H1 (cell line): ENCODE measurements around the gene SPACA4. TPM values are rescaled to one million over a fixed set of nuclear protein-coding genes. Genes with fewer than 3 reads are reported as not detected.
A peak's percentile ranks its signal among the peaks of the same experiment; 100 is the strongest.

Experiments
- CTCF ChIA-PET: fragments of 300-600 bp; sonication (Branson Sonifier 250); formaldehyde crosslinking; loops from one replicate; lab custom pipeline; 2021; ENCODE audit not compliant: partially characterized antibody; lab: Charles Lee
- POLR2A ChIA-PET: fragments of 300-600 bp; sonication (Branson Sonifier 250); formaldehyde crosslinking; loops from one replicate; lab custom pipeline; 2021; ENCODE audit warnings: inconsistent platforms; ENCODE audit not compliant: partially characterized antibody; lab: Charles Lee
- DNase-seq, 2 experiments: peaks; one replicate each; pipeline versions ENCODE4 v3.0.0 to v3.0.0-alpha.2; 2010 to 2022; ENCODE audit warnings: low spot score in 2 of 2, low read depth in 1 of 2, mixed read lengths in 1 of 2
- FAIRE-seq: peaks from 2 replicates; lab custom pipeline; 2011; peaks lifted over from hg19 to GRCh38; lab: Jason Lieb, UNC
- H2AFZ ChIP-seq: 2 replicates; pipeline ENCODE4 v1.8.1; 2012; ENCODE audit warnings: low read length, inconsistent platforms
- H2AK5ac ChIP-seq: 2 replicates; pipeline ENCODE4 v1.6.1; 2013; ENCODE audit warnings: low read depth, low read length
- H2BK120ac ChIP-seq: replicated peaks from 2 replicates; pipeline ENCODE3; 2013; ENCODE audit warnings: low read depth, low read length, inconsistent platforms
- H2BK12ac ChIP-seq: 2 replicates; pipeline ENCODE4 v1.6.1; 2013; ENCODE audit warnings: low read depth, low read length
- H2BK15ac ChIP-seq: 2 replicates; pipeline ENCODE4 v1.6.1; 2013; ENCODE audit warnings: low read length
- H2BK20ac ChIP-seq: 2 replicates; pipeline ENCODE4 v1.6.1; 2013; ENCODE audit warnings: low read length
- H2BK5ac ChIP-seq: 2 replicates; pipeline ENCODE4 v1.6.1; 2013; ENCODE audit warnings: low read depth, low read length
- H3K14ac ChIP-seq: 2 replicates; pipeline ENCODE4 v1.6.1; 2013; ENCODE audit warnings: inconsistent platforms; ENCODE audit not compliant: insufficient read length
- H3K18ac ChIP-seq: 2 replicates; pipeline ENCODE4 v1.6.1; 2013; ENCODE audit warnings: low read length; ENCODE audit errors: extremely low read depth
- H3K23ac ChIP-seq: 2 replicates; pipeline ENCODE4 v1.6.1; 2013; ENCODE audit warnings: inconsistent platforms; ENCODE audit not compliant: insufficient read length
- H3K23me2 ChIP-seq: 2 replicates; pipeline ENCODE4 v1.6.1; 2013; ENCODE audit warnings: low read depth, low read length
- H3K27ac ChIP-seq: 2 replicates; pipeline ENCODE4 v1.6.1; 2011; ENCODE audit warnings: low read depth, low read length, inconsistent platforms
- H3K27me3 ChIP-seq, 4 experiments: replicated peaks in 1 of 4; 1 replicate in 1 of 4; 2 replicates in 3 of 4; pipeline versions ENCODE4 v1.6.1 to v1.8.1; 2011 to 2013; ENCODE audit warnings: low read length in 3 of 4, mild to moderate bottlenecking in 3 of 4, inconsistent platforms in 2 of 4, mixed read lengths in 2 of 4, moderate library complexity in 1 of 4; ENCODE audit not compliant: control insufficient read depth in 3 of 4, insufficient read depth in 3 of 4; ENCODE audit errors: extremely low read depth in 1 of 4
- H3K36me3 ChIP-seq, 4 experiments: 2 replicates each; pipeline versions ENCODE4 v1.6.1 to v1.8.1; 2011 to 2013; ENCODE audit warnings: mild to moderate bottlenecking in 4 of 4, low read length in 3 of 4, moderate library complexity in 2 of 4, control low read depth in 1 of 4, inconsistent platforms in 1 of 4; ENCODE audit not compliant: insufficient read depth in 4 of 4, control insufficient read depth in 2 of 4
- H3K4ac ChIP-seq: replicated peaks from 2 replicates; pipeline ENCODE3; 2013; ENCODE audit warnings: low read length, low read depth, mixed read lengths, inconsistent platforms; ENCODE audit not compliant: insufficient read length
- H3K4me1 ChIP-seq, 4 experiments: replicated peaks in 1 of 4; 1 replicate in 1 of 4; 2 replicates in 3 of 4; pipeline versions ENCODE4 v1.6.1 to v1.8.1; 2011 to 2013; ENCODE audit warnings: low read length in 3 of 4, inconsistent platforms in 2 of 4, mixed read lengths in 1 of 4; ENCODE audit not compliant: insufficient read depth in 4 of 4, control insufficient read depth in 3 of 4
- H3K4me2 ChIP-seq, 2 experiments: 2 replicates each; pipeline versions ENCODE4 v1.6.1 to v1.8.1; 2011 to 2013; ENCODE audit warnings: low read depth in 2 of 2, low read length in 2 of 2, control low read depth in 1 of 2, inconsistent platforms in 1 of 2, mild to moderate bottlenecking in 1 of 2; ENCODE audit not compliant: insufficient read depth in 1 of 2
- H3K4me3 ChIP-seq, 4 experiments: fragments of 200-600, 300-600 bp in 1 of 4; sonication (generic), shearing (Covaris generic), sonication (Bioruptor Twin) in 1 of 4; 2 replicates each; pipeline versions ENCODE4 v1.5.1 to v1.8.1; 2011 to 2016; ENCODE audit warnings: low read length in 4 of 4, low read depth in 3 of 4, control low read depth in 2 of 4, inconsistent platforms in 2 of 4, mild to moderate bottlenecking in 2 of 4, mixed read lengths in 1 of 4, moderate library complexity in 1 of 4; ENCODE audit not compliant: insufficient read depth in 2 of 4; ENCODE audit errors: extremely low read depth in 1 of 4
- H3K56ac ChIP-seq: replicated peaks from 2 replicates; pipeline ENCODE3; 2013; ENCODE audit warnings: low read depth, mild to moderate bottlenecking, mixed read lengths, low read length, inconsistent platforms; ENCODE audit not compliant: insufficient read length
- H3K79me1 ChIP-seq: 2 replicates; pipeline ENCODE4 v1.6.1; 2013; ENCODE audit warnings: low read depth, low read length, control low read depth
- H3K79me2 ChIP-seq, 2 experiments: 2 replicates each; pipeline versions ENCODE4 v1.6.1 to v1.8.1; 2012 to 2013; ENCODE audit warnings: low read length in 2 of 2, mild to moderate bottlenecking in 2 of 2, inconsistent platforms in 1 of 2; ENCODE audit not compliant: insufficient read depth in 2 of 2, control insufficient read depth in 1 of 2
- H3K9ac ChIP-seq, 4 experiments: replicated peaks in 1 of 4; 1 replicate in 1 of 4; 2 replicates in 3 of 4; pipeline versions ENCODE4 v1.6.1 to v1.8.1; 2011 to 2013; ENCODE audit warnings: low read depth in 3 of 4, low read length in 3 of 4, control low read depth in 2 of 4, mild to moderate bottlenecking in 2 of 4, moderate library complexity in 2 of 4, inconsistent platforms in 1 of 4; ENCODE audit errors: extremely low read depth in 1 of 4
- H3K9me3 ChIP-seq, 2 experiments: 2 replicates each; pipeline versions ENCODE4 v1.6.1 to v1.8.1; 2012 to 2013; ENCODE audit warnings: mild to moderate bottlenecking in 2 of 2, moderate library complexity in 2 of 2, control low read depth in 1 of 2, inconsistent platforms in 1 of 2, low read depth in 1 of 2, low read length in 1 of 2, mixed read lengths in 1 of 2; ENCODE audit not compliant: insufficient read depth in 2 of 2
- H4K20me1 ChIP-seq, 2 experiments: replicated peaks in 1 of 2; 2 replicates each; pipeline versions ENCODE3 to v1.8.1; 2011 to 2013; ENCODE audit warnings: inconsistent platforms in 2 of 2, low read length in 2 of 2, mild to moderate bottlenecking in 1 of 2; ENCODE audit not compliant: insufficient read depth in 2 of 2, control insufficient read depth in 1 of 2
- H4K5ac ChIP-seq: 2 replicates; pipeline ENCODE4 v1.6.1; 2013; ENCODE audit warnings: low read length, low read depth, mixed read lengths, inconsistent platforms; ENCODE audit not compliant: insufficient read length
- H4K8ac ChIP-seq: 2 replicates; pipeline ENCODE4 v1.8.0; 2013; ENCODE audit warnings: mild to moderate bottlenecking, moderate library complexity, low read length, inconsistent platforms; ENCODE audit not compliant: insufficient read depth; ENCODE audit errors: extremely low read depth
- H4K91ac ChIP-seq: replicated peaks from 2 replicates; pipeline ENCODE3; 2013; ENCODE audit warnings: low read length, mixed read lengths, inconsistent platforms; ENCODE audit not compliant: insufficient read length
- ATF2 ChIP-seq: IDR thresholded peaks from 2 replicates; pipeline ENCODE4 v1.6.1; 2012; ENCODE audit warnings: low read length, inconsistent platforms
- BCL11A ChIP-seq, 2 experiments: IDR thresholded peaks; one replicate each; pipeline ENCODE4 v1.6.1; 2011; ENCODE audit warnings: low read depth in 2 of 2, low read length in 2 of 2, mild to moderate bottlenecking in 2 of 2
- CBX5 ChIP-seq: fragments of 300-800, 300-1000 bp; sonication (generic); IDR thresholded peaks from 2 replicates; pipeline ENCODE4 v1.7.1; 2016; ENCODE audit warnings: antibody characterized with exemption, low read length, low read depth
- CBX8 ChIP-seq: fragments of 300-800, 300-1000 bp; sonication (generic); IDR thresholded peaks from 2 replicates; pipeline ENCODE4 v1.7.1; 2016; ENCODE audit warnings: low read depth, low read length, borderline replicate concordance
- EGR1 ChIP-seq: IDR thresholded peaks from 2 replicates; pipeline ENCODE4 v1.6.1; 2011; ENCODE audit warnings: low read depth, low read length, borderline replicate concordance
- JUN ChIP-seq: IDR thresholded peaks from 2 replicates; pipeline ENCODE4 v1.6.1; 2011; ENCODE audit warnings: low read depth, mild to moderate bottlenecking, improper control_type of control experiment, low read length
- KDM1A ChIP-seq: fragments of 200-600, 300-600 bp; sonication (generic); IDR thresholded peaks from 2 replicates; pipeline ENCODE4 v1.7.1; 2016; ENCODE audit warnings: mild to moderate bottlenecking, low read length, borderline replicate concordance
- KDM4A ChIP-seq: IDR thresholded peaks from one replicate; pipeline ENCODE4 v1.7.1; 2012; ENCODE audit warnings: low read depth, mild to moderate bottlenecking, moderate library complexity, low read length, inconsistent platforms; ENCODE audit not compliant: severe bottlenecking
- KDM5A ChIP-seq: fragments of 200-600 bp; IDR thresholded peaks from 2 replicates; pipeline ENCODE4 v1.7.1; 2012; ENCODE audit warnings: mild to moderate bottlenecking, low read length, inconsistent platforms, mixed read lengths
- MAX ChIP-seq: IDR thresholded peaks from 2 replicates; pipeline ENCODE4 v1.6.1; 2012; ENCODE audit warnings: inconsistent platforms
- SIX5 ChIP-seq: IDR thresholded peaks from 2 replicates; pipeline ENCODE4 v1.6.1; 2011; ENCODE audit warnings: mild to moderate bottlenecking, low read depth, low read length
- TEAD4 ChIP-seq: IDR thresholded peaks from 2 replicates; pipeline ENCODE4 v1.6.1; 2012; ENCODE audit warnings: low read depth, low read length, inconsistent platforms, mixed read lengths
- WGBS, 2 experiments: shearing (Covaris generic) in 1 of 2; methylation state at CpG; one replicate each; pipeline versions ENCODE4 v1.1.6 to v1.1.7; 2013 to 2015; ENCODE audit warnings: low lambda C conversion rate in 2 of 2, mixed read lengths in 2 of 2, inconsistent platforms in 1 of 2, low coverage in 1 of 2, missing lambda C conversion rate in 1 of 2; ENCODE audit not compliant: insufficient replicate concordance in 2 of 2, insufficient coverage in 1 of 2, insufficient read length in 1 of 2; ENCODE audit errors: extremely low coverage in 1 of 2, missing lambda C conversion rate in 1 of 2; 5-methylcytosine and 5-hydroxymethylcytosine counted together
- polyA plus RNA-seq, 7 experiments: library from polyadenylated mRNA; depleted of rRNA in 3 of 7; stranded (reverse) in 5 of 7; unstranded in 2 of 7; fragments of >200 nt in 5 of 7; fragments of 200-250 nt in 2 of 7; gene quantifications; 1 replicate in 5 of 7; 2 replicates in 1 of 7; 4 replicates in 1 of 7; pipeline versions ENCODE4 v1.2.1 to v1.2.3, GENCODE V29; 2011 to 2013; ENCODE audit warnings: missing spikeins in 2 of 7, mixed read lengths in 2 of 7
- total RNA-seq: library from RNA; stranded (reverse); fragmentation: NEBNext Ultra II Directional; extraction: Animal tissue kit (Norgen Biotek cat#: 25700); gene quantifications from 2 replicates; pipeline ENCODE4 v1.2.1, GENCODE V29; 2021

The SPACA4 gene
- total and polyA plus RNA-seq, 2 of the 8 experiments (the other 6 are each of a cell fraction or from before 2014, with no cell fraction given), result not detected

GRCh38 chr19:48651683-48652048 is 45.1 kb downstream of the SPACA4 start:
- Histone ChIP-seq H2BK5ac (no peak overlapping the region), H4K5ac (no peak overlapping the region), H3K27me3 (no peaks in the 10 kb centered on the region), H4K8ac (peak overlapping the region; percentile 57; the same call in 1 of the 2 replicates), H2BK15ac (peak overlapping the region; percentile 95), H3K23ac (no peak overlapping the region), H2AFZ (peak overlapping the region; percentile 21; the same call in 1 of the 2 replicates), H3K79me1 (no peaks in the 10 kb centered on the region), H3K36me3 (no peaks in the 10 kb centered on the region), H3K14ac (no peak overlapping the region), H2BK12ac (peak overlapping the region; percentile 60; the same call in 1 of the 2 replicates), H3K56ac (no peak overlapping the region), H4K91ac (no peak overlapping the region), H2BK20ac (0 out of 2 replicates have a peak overlapping the region, but pooled peaks have one; percentile 72), H3K4me2 (no peak overlapping the region), H3K4me1 (peaks cover 0 to 2% (median 0%) of the 10 kb centered on the region in 4 experiments; a peak in 2 of 7 replicates), H3K79me2 (no peaks in the 10 kb centered on the region), H3K27ac (no peak overlapping the region), H3K9me3 (0 out of 4 replicates have a peak, but pooled peaks cover 0 to 3% of the 10 kb centered on the region in 2 experiments), H3K23me2 (no peaks in the 10 kb centered on the region), H2BK120ac (no peak overlapping the region), H2AK5ac (no peak overlapping the region), H4K20me1 (no peaks in the 10 kb centered on the region), H3K4ac (no peak overlapping the region), H3K9ac (no peak overlapping the region), H3K4me3 (no peak overlapping the region), H3K18ac (no peak overlapping the region)
- CTCF ChIA-PET, result interaction anchor here (1.2 to 1.6 kb wide), 2 partner anchors 22 to 118 kb away, joined by 3 to 5 read pairs; partner anchors contain the start of gene NTN5
- no peak for DNase-seq
- no peak for FAIRE-seq
- POLR2A ChIA-PET, result interaction anchor here (0.7 kb wide), 2 partner anchors 267 to 836 kb away, joined by 3 read pairs; no protein-coding TSS in a partner anchor
- WGBS, 2 experiments, result 90% methylated on average over 5 of the region's 5 CpGs; no CpG with 5 or more reads in 1 of the 2 experiments
- TF ChIP-seq BCL11A (IDR thresholded peaks at IDR 0.05; ENCODE audit: low read depth in 2 of 2, low read length in 2 of 2) (no peak), EGR1 (no peak), MAX (no peak), SIX5 (no peak), KDM4A (no peak), CBX8 (no peak), KDM1A (no peak), TEAD4 (no peak), CBX5 (no peak), KDM5A (no peak), ATF2 (no peak), JUN (no peak)
